ENCODE data around the gene CENPF. TPM values are rescaled to one million over a fixed set of nuclear protein-coding genes. Genes with fewer than 3 reads are reported as not detected.

Gene CENPF
- polyA plus RNA-seq, 4 donors = 59.1 to 110 (median 89.4) TPM

- DNase-seq (ENCODE audit: low read depth in 4 of 4, low spot score in 3 of 4) = no peak
Measured at GRCh38 chr1:214698559-214698958, 95.6 kb downstream of the CENPF start.

- peak in 1 of 4 donors; percentile 1 for DNase-seq (ENCODE audit: low read depth in 4 of 4, low spot score in 3 of 4)
Measured at GRCh38 chr1:214700437-214700836, 97.4 kb downstream of the CENPF start.

- DNase-seq (ENCODE audit: low read depth in 4 of 4, low spot score in 3 of 4) = no peak
Measured at GRCh38 chr1:214702556-214702955, 99.6 kb downstream of the CENPF start.

- no peak for DNase-seq (ENCODE audit: low read depth in 4 of 4, low spot score in 3 of 4)
Measured at GRCh38 chr1:214707306-214708087, 104.5 kb downstream of the CENPF start.

GRCh38 chr1:214708321-214708955 is 105.4 kb downstream of the CENPF start:
- no peak for DNase-seq (ENCODE audit: low read depth in 4 of 4, low spot score in 3 of 4)

GRCh38 chr1:214709241-214709640 is 106.2 kb downstream of the CENPF start:
- DNase-seq (ENCODE audit: low read depth in 4 of 4, low spot score in 3 of 4) = no peak

GRCh38 chr1:214712737-214713136 is 109.7 kb downstream of the CENPF start:
- no peak for DNase-seq (ENCODE audit: low read depth in 4 of 4, low spot score in 3 of 4)

Other genes starting within 250 kb of the CENPF start
- 10 to 100 TPM; 22.5 to 36.6 (median 34.8) TPM for gene PTPN14, start 51.6 kb upstream of the CENPF start, polyA plus RNA-seq (ENCODE audit: insufficient read length in 4 of 4)